GM12878 (cell line): Measurements from ENCODE around the gene LRP10. TPM values are rescaled to one million over a fixed set of nuclear protein-coding genes. Genes with fewer than 3 reads are reported as not detected.
A peak's percentile ranks its signal among the peaks of the same experiment; 100 is the strongest.

Source experiments
- ATAC-seq: fragments of 200-7000 bp; cut with Tn5 transposase; 3 replicates; pipeline ENCODE4 v1.9.1; 2020; ENCODE audit warnings: mild to moderate bottlenecking, moderate library complexity
- BruUV-seq: library from RNA; stranded (reverse); fragments of 400-500 nt; replicated peaks from 2 replicates; lab custom pipeline; 2021; lab: Mats Ljungman, UMichigan
- CTCF ChIA-PET: fragments of 300-600 bp; sonication (Branson Sonifier 250); formaldehyde crosslinking; extraction: SDS; loops from one replicate; lab custom pipeline; 2021; ENCODE audit warnings: inconsistent platforms; lab: Yijun Ruan, JAX
- POLR2A ChIA-PET: fragments of 350-600 bp; formaldehyde crosslinking; extraction: SDS; loops from one replicate; lab custom pipeline; 2021; ENCODE audit warnings: inconsistent platforms; lab: Charles Lee
- RAD21 ChIA-PET: fragments of 300-600 bp; sonication (Branson Sonifier 250); formaldehyde crosslinking; loops from one replicate; lab custom pipeline; 2023; ENCODE audit warnings: antibody characterized with exemption; ENCODE audit not compliant: unreplicated experiment; lab: Charles Lee
- SMC1A ChIA-PET: fragments of 300-600 bp; sonication (Branson Sonifier 250); formaldehyde crosslinking; loops from one replicate; lab custom pipeline; 2023; ENCODE audit not compliant: unreplicated experiment, uncharacterized antibody; lab: Charles Lee
- DNase-seq: peaks from one replicate; pipeline ENCODE4 v3.0.0-alpha.2; 2011; ENCODE audit warnings: low read depth, low spot score
- FAIRE-seq: peaks from 3 replicates; lab custom pipeline; 2011; peaks lifted over from hg19 to GRCh38; lab: Jason Lieb, UNC
- H2AFZ ChIP-seq: 2 replicates; pipeline ENCODE4 v1.6.0; 2011; ENCODE audit warnings: low read depth, low read length, control low read depth; ENCODE audit not compliant: control insufficient read depth
- H3K27ac ChIP-seq: 2 replicates; pipeline ENCODE4 v1.5.1; 2011; ENCODE audit warnings: control low read depth; ENCODE audit not compliant: control insufficient read depth, insufficient read depth
- H3K27me3 ChIP-seq, 2 experiments: replicated peaks in 1 of 2; 2 replicates each; pipeline versions ENCODE4 v1.6.0 to v1.6.1; 2011; ENCODE audit warnings: low read length in 1 of 2; ENCODE audit not compliant: control insufficient read depth in 2 of 2, insufficient read depth in 2 of 2
- H3K36me3 ChIP-seq, 2 experiments: 2 replicates each; pipeline ENCODE4 v1.5.1; 2011; ENCODE audit warnings: low read length in 1 of 2; ENCODE audit not compliant: control insufficient read depth in 2 of 2, insufficient read depth in 2 of 2
- H3K4me1 ChIP-seq: 2 replicates; pipeline ENCODE4 v1.6.1; 2011; ENCODE audit warnings: mild to moderate bottlenecking, low read length, moderate library complexity, mixed read lengths; ENCODE audit not compliant: control insufficient read depth, insufficient read depth
- H3K4me2 ChIP-seq: 2 replicates; pipeline ENCODE4 v1.6.0; 2011; ENCODE audit warnings: control low read depth; ENCODE audit not compliant: control insufficient read depth, insufficient read depth
- H3K4me3 ChIP-seq: fragments of 200-600 bp; sonication (generic); 2 replicates; pipeline ENCODE4 v1.5.1; 2016
- H3K79me2 ChIP-seq: 2 replicates; pipeline ENCODE4 v1.6.0; 2011; ENCODE audit warnings: low read length; ENCODE audit not compliant: control insufficient read depth, insufficient read depth
- H3K9ac ChIP-seq: 2 replicates; pipeline ENCODE4 v1.8.0; 2011; ENCODE audit warnings: low read length, control low read depth, mixed read lengths; ENCODE audit not compliant: control insufficient read depth, insufficient read depth
- H3K9me3 ChIP-seq: replicated peaks from 3 replicates; pipeline ENCODE4 v1.5.1; 2011; ENCODE audit warnings: mild to moderate bottlenecking, low read length; ENCODE audit not compliant: control insufficient read depth, insufficient read depth
- H4K20me1 ChIP-seq: 2 replicates; pipeline ENCODE4 v1.6.0; 2011; ENCODE audit not compliant: control insufficient read depth, insufficient read depth
- BRCA1 ChIP-seq: IDR thresholded peaks from 2 replicates; pipeline ENCODE4 v1.6.1; 2011; ENCODE audit warnings: low read depth, low read length, improper control_type of control experiment
- ETV6 ChIP-seq, 2 experiments: fragments of 450-650 bp in 1 of 2; IDR thresholded peaks in 1 of 2; conservative IDR thresholded peaks in 1 of 2; 2 replicates each; pipeline ENCODE4 v1.6.1; 2014; ENCODE audit warnings: antibody characterized with exemption in 1 of 2, borderline replicate concordance in 1 of 2, low read depth in 1 of 2, mild to moderate bottlenecking in 1 of 2, moderate library complexity in 1 of 2
- GABPA ChIP-seq: IDR thresholded peaks from 2 replicates; pipeline ENCODE4 v1.6.1; 2014; ENCODE audit warnings: antibody characterized with exemption, low read depth, mild to moderate bottlenecking, inconsistent platforms
- JUNB ChIP-seq: IDR thresholded peaks from 2 replicates; pipeline ENCODE4 v1.6.1; 2016; ENCODE audit warnings: antibody characterized with exemption, mild to moderate bottlenecking
- MTA3 ChIP-seq: IDR thresholded peaks from 2 replicates; pipeline ENCODE4 v1.6.1; 2012; ENCODE audit warnings: low read length, inconsistent platforms, borderline replicate concordance
- NFIC ChIP-seq: IDR thresholded peaks from 2 replicates; pipeline ENCODE4 v1.6.1; 2012; ENCODE audit warnings: low read depth, mild to moderate bottlenecking, inconsistent platforms, low read length, moderate library complexity
- NFYB ChIP-seq: IDR thresholded peaks from 2 replicates; pipeline ENCODE4 v1.6.1; 2011; ENCODE audit warnings: low read depth, mild to moderate bottlenecking, low read length, improper control_type of control experiment, moderate library complexity; ENCODE audit not compliant: insufficient read depth
- SRF ChIP-seq, 2 experiments: IDR thresholded peaks; 2 replicates each; pipeline ENCODE4 v1.6.1; 2011; ENCODE audit warnings: low read depth in 2 of 2, low read length in 2 of 2, mild to moderate bottlenecking in 1 of 2, moderate library complexity in 1 of 2
- STAT1 ChIP-seq: fragments of 450-650 bp; conservative IDR thresholded peaks from 2 replicates; pipeline ENCODE4 v1.6.1; 2014; ENCODE audit warnings: antibody characterized with exemption, mild to moderate bottlenecking
- TAF1 ChIP-seq: IDR thresholded peaks from 2 replicates; pipeline ENCODE4 v1.6.1; 2011; ENCODE audit warnings: mild to moderate bottlenecking, low read depth, low read length, borderline replicate concordance
- TCF7 ChIP-seq: IDR thresholded peaks from 2 replicates; pipeline ENCODE4 v1.6.1; 2014; ENCODE audit warnings: antibody characterized with exemption, borderline replicate concordance
- whole genome bisulfite sequencing: methylation state at CpG from one replicate; pipeline ENCODE4 v1.1.6; 2016; ENCODE audit warnings: low lambda C conversion rate; ENCODE audit not compliant: insufficient replicate concordance, insufficient coverage; ENCODE audit errors: missing lambda C conversion rate; 5-methylcytosine and 5-hydroxymethylcytosine counted together
- in situ Hi-C: fragments of 300-500 bp; cut with MboI; formaldehyde crosslinking; loops from 9 replicates; pipeline ENCODE4 v1.14.3; 2018; ENCODE audit warnings: mixed read lengths
- intact Hi-C: fragments of 100-400 bp; cut with micrococcal nuclease; formaldehyde crosslinking; loops from one replicate; pipeline ENCODE4 v1.14.2; 2022; ENCODE audit not compliant: unreplicated experiment
- polyA plus RNA-seq, 11 experiments: library from polyadenylated mRNA; depleted of rRNA in 4 of 11; unstranded in 6 of 11; stranded (reverse) in 5 of 11; fragments of >200 nt; fragmentation: Nextera tagmentation in 4 of 11; fragmentation: Illumina TruSeq in 1 of 11; extraction: Ambion mirVana in 4 of 11; extraction: Trizol in 1 of 11; gene quantifications; 1 replicate in 1 of 11; 2 replicates in 10 of 11; pipeline versions ENCODE4 v1.2.1 to v1.2.3, GENCODE V29; 2011 to 2016; ENCODE audit warnings: inconsistent platforms in 2 of 11, missing spikeins in 2 of 11, low read depth in 1 of 11
- total RNA-seq, 4 experiments: library from RNA; depleted of rRNA in 3 of 4; stranded (reverse); fragments of >200 nt in 3 of 4; fragmentation: Illumina TruSeq in 1 of 4; extraction: Trizol in 1 of 4; gene quantifications; 2 replicates each; pipeline versions ENCODE4 v1.2.1 to v1.2.3, GENCODE V29; 2013 to 2021
- TF ChIP-seq, protein P1 (sequence below): IDR thresholded peaks from 2 replicates; pipeline ENCODE4 v1.6.1; 2011; ENCODE audit warnings: borderline replicate concordance, low read depth, mild to moderate bottlenecking, moderate library complexity, low read length; ENCODE audit not compliant: insufficient read depth, poor library complexity, severe bottlenecking
- TF ChIP-seq, protein P2 (sequence below): IDR thresholded peaks from 2 replicates; pipeline ENCODE4 v1.6.1; 2011; ENCODE audit warnings: low read depth, mild to moderate bottlenecking, low read length, moderate library complexity, borderline replicate concordance; ENCODE audit errors: extremely low read depth
- TF ChIP-seq, protein P3 (sequence below): fragments of 450-650 bp; IDR thresholded peaks from 2 replicates; pipeline ENCODE4 v1.6.1; 2017; ENCODE audit warnings: mild to moderate bottlenecking, moderate library complexity

LRP10 gene
- total and polyA plus RNA-seq, 10 of the 15 experiments (the other 5 are each of a cell fraction or from before 2014, with no cell fraction given), result 3.0 to 56.9 (median 20.9) TPM

DNA sequence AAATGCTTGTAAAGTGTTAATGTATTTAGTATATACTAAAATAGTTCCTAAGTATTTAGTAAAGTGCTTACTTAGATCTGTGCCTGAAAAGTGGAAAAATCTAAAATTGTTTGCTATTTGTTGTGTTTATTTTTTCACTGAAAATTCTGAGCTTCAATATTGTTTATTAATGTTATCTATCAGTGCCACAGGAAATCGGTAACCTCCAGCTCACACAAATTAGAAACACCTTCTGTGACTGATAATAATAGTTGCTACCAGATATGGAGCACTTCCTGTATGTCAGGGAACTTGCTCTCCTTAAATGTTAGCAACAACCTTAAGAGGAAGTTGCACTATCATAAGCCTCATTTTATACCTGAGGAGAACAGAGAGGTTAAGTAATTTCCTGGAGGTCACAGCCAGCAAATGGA lies 723 bp upstream of the LRP10 start:
- peak overlapping the region; percentile 49; the same call in 1 of the 2 replicates for H2AFZ ChIP-seq
- ATAC-seq, result peak; percentile 64
- no peaks in the 10 kb centered on the region for H4K20me1 ChIP-seq
- H3K4me3 ChIP-seq, result peak overlapping the region; percentile 74; the same call in 1 of the 2 replicates
- ChIA-PET RAD21 (interaction anchor here (0.5 to 6.4 kb wide), 19 partner anchors 11 to 393 kb away, joined by 3 to 56 read pairs (median 4); partner anchors contain the start of genes ABHD4, OXA1L and RBM23), POLR2A (interaction anchor here (0.5 to 3.9 kb wide), 20 partner anchors 10 to 311 kb away, joined by 3 to 45 read pairs (median 3); partner anchors contain the start of genes DAD1, PRMT5, RBM23 and REM2), SMC1A (interaction anchor here (0.6 to 4.9 kb wide), 17 partner anchors 9 to 301 kb away, joined by 3 to 110 read pairs (median 5); partner anchors contain the start of genes DAD1, HAUS4 and REM2), CTCF (interaction anchor here (0.8 to 6.9 kb wide), 19 partner anchors 11 to 435 kb away, joined by 3 to 174 read pairs (median 7); partner anchors contain the start of genes DAD1, MRPL52, OXA1L and PRMT5)
- FAIRE-seq, result no peak
- peaks cover 18% of the 10 kb centered on the region for H3K79me2 ChIP-seq
- H3K27me3 ChIP-seq, result no peaks in the 10 kb centered on the region
- intact Hi-C loops, result loop anchor here (1.0 to 5.0 kb wide), 2 partner anchors 16 to 46 kb away; partner anchors contain the start of gene RBM23
- in situ Hi-C loops, result no loop called here
- WGBS, result 0% methylated on average over 1 of the region's 1 CpG
- H3K9me3 ChIP-seq, result no peaks in the 10 kb centered on the region
- H3K9ac ChIP-seq, result peak overlapping the region; percentile 90
- peak overlapping the region; percentile 93 for H3K27ac ChIP-seq
- BruUV-seq, result no TSS peak
- H3K4me1 ChIP-seq, result peaks cover 8% of the 10 kb centered on the region
- no peak for DNase-seq
- H3K36me3 ChIP-seq, result peaks cover 11 to 14% of the 10 kb centered on the region in 2 experiments
- peak overlapping the region; percentile 93 for H3K4me2 ChIP-seq
- no peak for TF ChIP-seq BRCA1
- peak; percentile 76 for TF ChIP-seq JUNB
- TF ChIP-seq, protein P1, sequence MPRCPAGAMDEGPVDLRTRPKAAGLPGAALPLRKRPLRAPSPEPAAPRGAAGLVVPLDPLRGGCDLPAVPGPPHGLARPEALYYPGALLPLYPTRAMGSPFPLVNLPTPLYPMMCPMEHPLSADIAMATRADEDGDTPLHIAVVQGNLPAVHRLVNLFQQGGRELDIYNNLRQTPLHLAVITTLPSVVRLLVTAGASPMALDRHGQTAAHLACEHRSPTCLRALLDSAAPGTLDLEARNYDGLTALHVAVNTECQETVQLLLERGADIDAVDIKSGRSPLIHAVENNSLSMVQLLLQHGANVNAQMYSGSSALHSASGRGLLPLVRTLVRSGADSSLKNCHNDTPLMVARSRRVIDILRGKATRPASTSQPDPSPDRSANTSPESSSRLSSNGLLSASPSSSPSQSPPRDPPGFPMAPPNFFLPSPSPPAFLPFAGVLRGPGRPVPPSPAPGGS, result no peak
- no peak for TF ChIP-seq TAF1
- peak; percentile 80 to 95 for TF ChIP-seq SRF (IDR thresholded peaks at IDR 0.05; ENCODE audit: low read depth in 2 of 2, low read length in 2 of 2)
- peak; percentile 46; the same call in 1 of the 2 replicates for TF ChIP-seq GABPA
- TF ChIP-seq NFIC, result no peak; the same call in 1 of the 2 replicates
- TF ChIP-seq, protein P2, sequence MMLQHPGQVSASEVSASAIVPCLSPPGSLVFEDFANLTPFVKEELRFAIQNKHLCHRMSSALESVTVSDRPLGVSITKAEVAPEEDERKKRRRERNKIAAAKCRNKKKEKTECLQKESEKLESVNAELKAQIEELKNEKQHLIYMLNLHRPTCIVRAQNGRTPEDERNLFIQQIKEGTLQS, result no peak
- peak; percentile 8; the same call in 1 of the 2 replicates for TF ChIP-seq TCF7
- no peak; a peak in 1 of 4 replicates for TF ChIP-seq ETV6 (conservative IDR thresholded peaks at IDR 0.05 in 1 of 2, IDR thresholded peaks at IDR 0.05 in 1 of 2; ENCODE audit: borderline replicate concordance in 1 of 2, low read depth in 1 of 2)
- no peak for TF ChIP-seq NFYB
- TF ChIP-seq, protein P3, sequence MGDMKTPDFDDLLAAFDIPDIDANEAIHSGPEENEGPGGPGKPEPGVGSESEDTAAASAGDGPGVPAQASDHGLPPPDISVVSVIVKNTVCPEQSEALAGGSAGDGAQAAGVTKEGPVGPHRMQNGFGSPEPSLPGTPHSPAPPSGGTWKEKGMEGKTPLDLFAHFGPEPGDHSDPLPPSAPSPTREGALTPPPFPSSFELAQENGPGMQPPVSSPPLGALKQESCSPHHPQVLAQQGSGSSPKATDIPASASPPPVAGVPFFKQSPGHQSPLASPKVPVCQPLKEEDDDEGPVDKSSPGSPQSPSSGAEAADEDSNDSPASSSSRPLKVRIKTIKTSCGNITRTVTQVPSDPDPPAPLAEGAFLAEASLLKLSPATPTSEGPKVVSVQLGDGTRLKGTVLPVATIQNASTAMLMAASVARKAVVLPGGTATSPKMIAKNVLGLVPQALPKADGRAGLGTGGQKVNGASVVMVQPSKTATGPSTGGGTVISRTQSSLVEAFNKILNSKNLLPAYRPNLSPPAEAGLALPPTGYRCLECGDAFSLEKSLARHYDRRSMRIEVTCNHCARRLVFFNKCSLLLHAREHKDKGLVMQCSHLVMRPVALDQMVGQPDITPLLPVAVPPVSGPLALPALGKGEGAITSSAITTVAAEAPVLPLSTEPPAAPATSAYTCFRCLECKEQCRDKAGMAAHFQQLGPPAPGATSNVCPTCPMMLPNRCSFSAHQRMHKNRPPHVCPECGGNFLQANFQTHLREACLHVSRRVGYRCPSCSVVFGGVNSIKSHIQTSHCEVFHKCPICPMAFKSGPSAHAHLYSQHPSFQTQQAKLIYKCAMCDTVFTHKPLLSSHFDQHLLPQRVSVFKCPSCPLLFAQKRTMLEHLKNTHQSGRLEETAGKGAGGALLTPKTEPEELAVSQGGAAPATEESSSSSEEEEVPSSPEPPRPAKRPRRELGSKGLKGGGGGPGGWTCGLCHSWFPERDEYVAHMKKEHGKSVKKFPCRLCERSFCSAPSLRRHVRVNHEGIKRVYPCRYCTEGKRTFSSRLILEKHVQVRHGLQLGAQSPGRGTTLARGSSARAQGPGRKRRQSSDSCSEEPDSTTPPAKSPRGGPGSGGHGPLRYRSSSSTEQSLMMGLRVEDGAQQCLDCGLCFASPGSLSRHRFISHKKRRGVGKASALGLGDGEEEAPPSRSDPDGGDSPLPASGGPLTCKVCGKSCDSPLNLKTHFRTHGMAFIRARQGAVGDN, result 0 out of 2 replicates have a peak, but pooled peaks have one; percentile 20
- TF ChIP-seq MTA3, result 0 out of 2 replicates have a peak, but pooled peaks have one; percentile 40
- no peak for TF ChIP-seq STAT1
